Erythroblast (primary cell): Measurements from ENCODE around the gene TSPAN9.

Experiments
- GATA1 ChIP-seq: IDR thresholded peaks from 2 replicates; pipeline ENCODE4 v1.6.1; 2011; ENCODE audit warnings: low read depth, mild to moderate bottlenecking, control low read depth, low read length, moderate library complexity
- POLR2A ChIP-seq: IDR thresholded peaks from 2 replicates; pipeline ENCODE4 v1.6.1; 2011; ENCODE audit warnings: mild to moderate bottlenecking, low read length

DNA sequence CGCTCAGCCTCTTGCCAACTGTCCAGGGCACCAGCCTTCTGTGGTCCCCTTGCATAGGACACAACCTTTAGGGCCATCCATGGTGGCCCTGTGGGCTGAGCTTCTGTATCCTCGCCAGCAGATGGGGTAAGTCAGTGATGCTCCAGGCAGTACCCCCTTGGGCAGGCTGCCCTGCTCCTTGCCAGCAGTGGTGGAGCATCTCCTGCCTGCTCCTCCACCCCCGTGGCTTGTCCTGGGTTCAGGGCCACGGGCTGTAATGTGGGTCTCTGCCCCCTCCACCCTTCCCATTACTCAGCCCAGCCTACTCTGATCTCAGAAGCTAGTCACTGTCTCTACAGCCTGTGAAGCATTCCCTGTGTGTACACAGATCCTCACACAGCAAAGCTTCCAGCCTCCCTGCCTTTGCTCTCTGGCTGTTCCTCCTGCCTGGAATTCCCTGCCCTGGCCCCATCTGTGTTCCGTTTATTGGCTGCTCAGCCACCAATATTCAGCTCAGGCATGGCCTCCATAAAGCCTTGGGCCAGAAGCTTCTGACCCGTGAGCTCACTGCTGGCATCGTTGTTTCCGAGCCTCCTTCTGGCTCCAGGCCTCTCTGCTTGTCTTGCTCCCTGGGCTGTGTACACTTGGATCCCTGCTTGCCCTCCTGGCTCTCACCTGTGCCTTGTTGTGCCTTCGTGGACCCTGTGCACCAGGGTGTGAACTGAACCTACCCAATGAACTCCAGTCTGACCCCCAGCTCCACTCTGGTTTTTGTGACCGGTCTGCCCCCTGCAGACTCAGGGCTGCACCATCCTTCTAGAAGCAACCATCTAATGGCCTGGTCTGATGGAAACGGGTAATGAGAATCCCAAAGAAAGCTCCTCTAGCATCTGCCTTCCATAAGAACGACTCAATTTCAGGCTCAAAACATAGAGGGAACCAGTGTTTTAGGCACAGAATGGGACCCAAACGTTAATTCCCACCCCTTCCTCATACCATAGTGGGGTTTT lies 236.8 kb downstream of the TSPAN9 start:
- TF ChIP-seq POLR2A (no peak), GATA1 (no peak)
